Raji (cell line): ENCODE measurements around the gene CHST4.

ENCODE experiments used
- POLR2A ChIP-seq: IDR thresholded peaks from 2 replicates; pipeline ENCODE4 v1.6.1; 2011; ENCODE audit warnings: low read depth, low read length, control low read depth; ENCODE audit not compliant: insufficient read depth

Gene CHST4

GRCh38 chr16:71555230-71555891 lies 29.1 kb downstream of the CHST4 start:
- TF ChIP-seq POLR2A = no peak

GRCh38 chr16:71557299-71557698 lies 31.1 kb downstream of the CHST4 start:
- TF ChIP-seq POLR2A = no peak

- TF ChIP-seq POLR2A = no peak
These were observed 31.8 kb downstream of the CHST4 start for GRCh38 chr16:71557954-71558582.

GRCh38 chr16:71559855-71560254 lies 33.6 kb downstream of the CHST4 start:
- TF ChIP-seq POLR2A = no peak

- no peak for TF ChIP-seq POLR2A
These were observed 36.3 kb downstream of the CHST4 start for GRCh38 chr16:71562552-71562951.

- TF ChIP-seq POLR2A = no peak
These were observed 38.2 kb downstream of the CHST4 start for GRCh38 chr16:71564335-71564967.

- TF ChIP-seq POLR2A = no peak
These were observed 39.8 kb downstream of the CHST4 start for GRCh38 chr16:71565812-71566700.

- TF ChIP-seq POLR2A = no peak
These were observed 41.7 kb downstream of the CHST4 start for GRCh38 chr16:71567931-71568330.

GRCh38 chr16:71568551-71568950 lies 42.3 kb downstream of the CHST4 start:
- no peak for TF ChIP-seq POLR2A

- TF ChIP-seq POLR2A = no peak
These were observed 43.4 kb downstream of the CHST4 start for GRCh38 chr16:71569621-71570020.

- no peak for TF ChIP-seq POLR2A
These were observed 43.9 kb downstream of the CHST4 start for GRCh38 chr16:71570144-71570543.

GRCh38 chr16:71572497-71573116 lies 46.4 kb downstream of the CHST4 start:
- TF ChIP-seq POLR2A = no peak

GRCh38 chr16:71573387-71574094 lies 47.3 kb downstream of the CHST4 start:
- no peak for TF ChIP-seq POLR2A

GRCh38 chr16:71574702-71575101 lies 48.5 kb downstream of the CHST4 start:
- no peak for TF ChIP-seq POLR2A

- no peak for TF ChIP-seq POLR2A
These were observed 50.7 kb downstream of the CHST4 start, which contains the start of gene TAT for GRCh38 chr16:71576971-71577370. Gene TAT (minus strand): TSS chr16:71577092. CDS start chr16:71576415, 677 bp downstream.
